Adrenal gland (tissue), 12 donors: Measurements from ENCODE around the gene OR10H2. TPM values are rescaled to one million over a fixed set of nuclear protein-coding genes. Genes with fewer than 3 reads are reported as not detected.
A peak's percentile ranks its signal among the peaks of the same experiment; 100 is the strongest.
"Not testable (repeated sequence)": the region's sequence is repeated elsewhere in the genome, so short reads cannot be mapped to it uniquely, and the experiment has no call there.

ENCODE experiments used
- DNase-seq, 7 donors: peaks; one replicate each; pipeline ENCODE4 v3.0.0-alpha.2; 2019 to 2020
- H3K27ac ChIP-seq, 5 donors: fragments of 200-600 bp; sonication (generic) in 4 of 5; 1 replicate in 3 of 5; 2 replicates in 2 of 5; pipeline versions ENCODE4 v1.5.1 to v1.8.0; 2016 to 2020; ENCODE audit warnings: mild to moderate bottlenecking in 1 of 5
- H3K27me3 ChIP-seq: fragments of 200-600 bp; 2 replicates; pipeline ENCODE4 v1.8.0; 2021
- H3K36me3 ChIP-seq, 2 donors: fragments of 200-600 bp; replicated peaks in 1 of 2; 1 replicate in 1 of 2; 2 replicates in 1 of 2; pipeline versions ENCODE4 v1.5.1 to v1.8.0; 2018 to 2022
- H3K4me1 ChIP-seq, 2 donors: fragments of 200-600 bp; replicated peaks in 1 of 2; 1 replicate in 1 of 2; 2 replicates in 1 of 2; pipeline versions ENCODE4 v1.5.1 to v1.8.0; 2018 to 2021
- H3K4me3 ChIP-seq, 4 donors: fragments of 200-600 bp; sonication (generic) in 3 of 4; one replicate each; pipeline ENCODE4 v1.5.1; 2016 to 2018
- H3K9me3 ChIP-seq, 3 donors: fragments of 200-600 bp; sonication (generic) in 1 of 3; replicated peaks in 1 of 3; 1 replicate in 2 of 3; 2 replicates in 1 of 3; pipeline versions ENCODE4 v1.5.1 to v1.8.0; 2016 to 2021
- CTCF ChIP-seq, 6 experiments: fragments of 450-650 bp in 4 of 6; fragments of 200-600 bp in 2 of 6; sonication (generic) in 1 of 6; IDR thresholded peaks; 1 replicate in 5 of 6; 2 replicates in 1 of 6; pipeline versions ENCODE4 v1.5.1 to v1.8.0; 2016 to 2021; ENCODE audit warnings: antibody characterized with exemption in 6 of 6, mild to moderate bottlenecking in 2 of 6, moderate library complexity in 1 of 6
- POLR2A ChIP-seq, 2 donors: fragments of 450-650 bp; IDR thresholded peaks; one replicate each; pipeline ENCODE4 v1.6.1; 2017; ENCODE audit warnings: antibody characterized with exemption in 2 of 2, mild to moderate bottlenecking in 2 of 2, moderate library complexity in 1 of 2
- WGBS, 4 donors: extraction: QIAGEN DNeasy Blood & Tissue Kit in 2 of 4; methylation state at CpG; one replicate each; pipeline versions ENCODE4 v1.1.5 to v1.1.7; 2013 to 2017; 5-methylcytosine and 5-hydroxymethylcytosine counted together
- intact Hi-C, 2 donors: fragments of 100-400 bp; cut with DNase I; formaldehyde crosslinking; loops; one replicate each; pipeline versions ENCODE4 v1.14.1 to v1.15.0; 2022 to 2023
- polyA plus RNA-seq, 3 donors: library from polyadenylated mRNA; stranded (reverse); fragments of 200-250 nt in 2 of 3; fragments of 350-450 nt in 1 of 3; fragmentation: Illumina TruSeq in 1 of 3; extraction: RNeasy Lipid Tissue Mini Kit (QIAGEN cat#74804) in 1 of 3; gene quantifications; one replicate each; pipeline ENCODE4 v1.2.3, GENCODE V29; 2013 to 2014
- total RNA-seq, 9 donors: library from RNA; depleted of rRNA in 4 of 9; stranded (reverse); fragments of >200 nt in 4 of 9; fragments of 120-200 nt in 1 of 9; fragmentation: NEBNext Ultra II Directional in 1 of 9; extraction: Animal tissue kit (Norgen Biotek cat#: 25700) in 1 of 9; gene quantifications; one replicate each; pipeline versions ENCODE4 v1.1.0 to v1.2.4, GENCODE V29; 2013 to 2023
- donor health status: healthy with polysubstance abuse.
- donor health status: Bipolar disorder and iron deficiency.
- donor health status: DM: yes; HTN: yes; CAD: no.
- donor health status: DM: no; HTN: no; CAD: no.
- donor health status: DM: no; HTN: no; CAD: no.
- donor health status: DM: yes; HTN: yes; CAD: no.

OR10H2 gene
- total and polyA plus RNA-seq, 12 donors, result not detected

GRCh38 chr19:15759962-15760565 is 32.2 kb downstream of the OR10H2 start:
- Histone ChIP-seq H3K4me1 (no peaks in the 10 kb centered on the region), H3K4me3 (no peak overlapping the region), H3K27me3 (peaks cover 38% of the 10 kb centered on the region), H3K36me3 (no peaks in the 10 kb centered on the region), H3K9me3 (no peaks in the 10 kb centered on the region), H3K27ac (no peak overlapping the region)
- TF ChIP-seq CTCF (IDR thresholded peaks at IDR 0.05) (peak in 3 of 6 experiments; percentile 13 to 14 (median 14)), POLR2A (IDR thresholded peaks at IDR 0.05) (no peak)
- no peak for DNase-seq
- 34 to 43% (median 36%) methylated on average over 4 to 28 of the region's 28 CpGs for WGBS, 4 donors
- intact Hi-C loops, result no loop called here

DNA sequence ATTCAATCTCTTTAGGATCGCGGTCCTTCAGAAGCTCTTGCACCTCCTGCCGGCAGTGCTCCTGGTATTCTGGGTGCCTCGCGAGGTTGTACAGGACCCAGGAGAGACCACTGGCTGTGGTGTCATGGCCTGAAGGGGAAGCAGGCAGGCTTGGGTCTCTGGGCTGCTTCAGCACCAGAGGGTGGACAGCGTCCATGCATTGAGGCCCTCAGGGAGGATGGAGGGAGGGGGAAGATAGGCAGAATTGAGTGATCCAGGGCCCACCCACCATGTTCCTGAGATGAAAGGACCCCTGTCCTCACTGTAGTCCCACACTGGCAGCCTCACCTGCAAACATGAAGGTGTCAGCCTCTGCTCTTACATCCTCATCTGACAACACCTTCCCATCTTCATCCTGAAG is 41.8 kb downstream of the OR10H2 start:
- TF ChIP-seq POLR2A (IDR thresholded peaks at IDR 0.05) (no peak), CTCF (IDR thresholded peaks at IDR 0.05) (no peak)
- DNase-seq, result no peak
- 25 to 60% (median 28%) methylated on average over 4 to 6 of the region's 6 CpGs for WGBS, 4 donors
- Histone ChIP-seq H3K36me3 (no peaks in the 10 kb centered on the region), H3K27ac (no peak overlapping the region), H3K27me3 (no peaks in the 10 kb centered on the region), H3K4me1 (no peaks in the 10 kb centered on the region), H3K4me3 (no peak overlapping the region), H3K9me3 (no peaks in the 10 kb centered on the region)
- intact Hi-C loops, result no loop called here

- H3K4me3 ChIP-seq, intact Hi-C loops, H3K4me1 ChIP-seq, H3K9me3 ChIP-seq, DNase-seq, H3K36me3 ChIP-seq, H3K27me3 ChIP-seq, H3K27ac ChIP-seq: not testable (repeated sequence)
- 58 to 66% (median 61%) methylated on average over 3 of the region's 3 CpGs for WGBS, 4 donors
These were observed 46.3 kb downstream of the OR10H2 start for GRCh38 chr19:15774159-15774558.

DNA sequence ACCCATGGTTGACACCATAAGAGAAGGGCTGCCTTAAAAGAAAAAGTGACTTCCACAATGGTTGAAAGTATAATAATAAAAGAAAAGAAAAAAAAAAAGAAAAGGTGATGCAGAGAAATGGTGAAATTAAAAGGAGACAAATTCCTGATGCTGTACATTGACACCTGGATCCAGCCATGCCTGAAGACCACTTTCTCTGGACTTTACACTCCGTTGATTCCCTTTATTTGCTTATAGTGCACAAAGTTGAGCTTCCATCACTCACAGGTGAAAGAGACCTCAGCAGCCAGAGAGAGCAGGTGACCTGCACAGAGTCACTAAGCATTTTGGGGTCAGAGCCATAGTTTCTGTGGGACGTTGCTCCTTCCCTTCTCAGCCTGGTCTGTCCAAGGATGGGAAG is 47.4 kb downstream of the OR10H2 start:
- 31 to 56% (median 51%) methylated on average over 2 of the region's 2 CpGs for WGBS, 4 donors
- DNase-seq, result no peak
- Histone ChIP-seq H3K27ac (no peak overlapping the region), H3K4me1 (no peaks in the 10 kb centered on the region), H3K27me3 (no peaks in the 10 kb centered on the region), H3K9me3 (no peaks in the 10 kb centered on the region), H3K4me3 (no peak overlapping the region), H3K36me3 (no peaks in the 10 kb centered on the region)
- intact Hi-C loops, result no loop called here
- no peak for TF ChIP-seq POLR2A (IDR thresholded peaks at IDR 0.05)

DNA sequence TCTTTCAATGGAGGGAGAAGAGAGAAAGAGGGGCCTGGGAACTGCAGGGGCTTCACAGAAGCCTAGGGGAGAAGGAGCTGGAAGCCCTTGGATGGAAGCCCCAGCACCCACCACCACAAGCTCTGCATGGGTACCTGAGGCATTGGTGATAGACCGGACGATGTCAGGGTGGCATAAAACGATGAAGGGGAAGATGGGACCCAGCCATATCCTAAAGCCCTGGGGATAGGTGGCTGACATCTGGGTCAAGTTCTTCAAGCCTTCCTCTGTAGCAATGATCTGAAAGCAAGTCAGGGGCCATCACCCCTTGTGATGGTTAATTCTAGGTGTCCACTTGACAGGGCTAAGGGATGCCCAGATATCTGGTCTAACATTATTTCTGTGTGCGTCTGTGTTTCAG is 48.4 kb downstream of the OR10H2 start:
- Histone ChIP-seq H3K36me3 (no peaks in the 10 kb centered on the region), H3K9me3 (no peaks in the 10 kb centered on the region), H3K27me3 (no peaks in the 10 kb centered on the region), H3K4me3 (no peak overlapping the region), H3K27ac (no peak overlapping the region), H3K4me1 (no peaks in the 10 kb centered on the region)
- intact Hi-C loops, result no loop called here
- WGBS, 4 donors, result 75 to 94% (median 81%) methylated on average over 4 of the region's 4 CpGs
- no peak for DNase-seq
- TF ChIP-seq POLR2A (IDR thresholded peaks at IDR 0.05) (no peak), CTCF (IDR thresholded peaks at IDR 0.05) (no peak)
